Measurements from ENCODE around the gene SNAPIN. TPM values are rescaled to one million over a fixed set of nuclear protein-coding genes. Genes with fewer than 3 reads are reported as not detected.

Gene SNAPIN
- total RNA-seq, 4 donors from 2014 or later = 64.0 to 127 (median 90.0) TPM

DNA sequence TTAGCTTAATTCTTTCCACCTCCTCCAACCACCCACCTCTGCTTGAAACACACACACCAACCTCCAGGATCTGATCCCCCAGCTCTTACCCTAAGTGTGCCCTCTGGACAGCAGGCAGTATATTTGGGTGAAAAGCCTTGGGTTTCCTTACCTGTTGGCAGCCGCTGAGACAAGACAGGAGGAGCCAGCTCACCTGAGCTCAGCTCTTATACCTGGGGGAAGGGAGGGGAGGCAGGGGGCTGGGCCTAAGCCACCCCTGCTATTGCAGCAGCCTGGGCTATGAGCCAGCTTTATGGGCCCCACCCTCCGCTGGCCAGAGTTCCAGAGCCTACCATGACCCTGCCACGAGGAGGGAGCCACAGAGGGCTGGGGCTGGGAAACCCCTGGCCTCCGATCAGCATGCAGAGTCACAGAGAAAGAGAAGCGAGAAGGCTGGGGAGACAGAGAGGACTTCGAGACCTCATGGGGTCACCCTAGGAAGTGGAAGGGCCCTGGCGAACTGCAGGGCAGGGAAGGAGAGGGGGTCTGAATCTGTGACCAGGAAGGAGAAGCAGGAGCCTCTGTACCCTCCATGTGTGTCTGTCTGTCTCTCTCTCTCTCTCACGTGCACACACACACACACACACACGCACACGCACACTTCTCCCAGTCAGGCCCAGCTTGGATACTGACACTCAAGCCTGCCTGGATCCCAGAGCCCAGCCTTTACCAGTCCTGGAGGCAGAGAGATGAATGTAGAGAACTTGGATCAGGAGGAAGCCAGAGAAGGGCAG is 42.2 kb upstream of the SNAPIN start, which contains the start of gene S100A14:
S100A14 (minus strand) TSS at position 182 of the 773 bp plus-strand sequence. CDS start 467 bp downstream, outside the sequence.
- ATAC-seq (no peak), DNase-seq (no peak)
- TF ChIP-seq CTCF (IDR thresholded peaks at IDR 0.05 in 4 of 5, conservative IDR thresholded peaks at IDR 0.05 in 1 of 5) = no peak
- TF ChIP-seq POLR2A (IDR thresholded peaks at IDR 0.05) = no peak
- peak within 1 kb of the TSS in 2 of 4 donors; percentile 57 to 66 for H3K27ac ChIP-seq
- in situ Hi-C loops (cut with MboI; ENCODE audit: low sequenced_read_pairs in 4 of 4) (loop anchor here in 1 of 4 donors (5.0 kb wide), 1 partner anchor 104 kb away; no protein-coding TSS in a partner anchor), intact Hi-C loops (cut with DNase I; ENCODE audit: low total_unique reads) (loop anchor here (5.0 kb wide), 2 partner anchors 84 to 104 kb away; no protein-coding TSS in a partner anchor)
- H3K27me3 ChIP-seq = no peaks in the 10 kb centered on the region
- H3K4me1 ChIP-seq = peaks cover 5 to 10% of the 10 kb centered on the region in 2 donors
- no peaks in the 10 kb centered on the region for H3K9me3 ChIP-seq
- H3K4me3 ChIP-seq = no peak within 1 kb of the TSS
- H3K36me3 ChIP-seq = peaks cover 0 to 8% of the 10 kb centered on the region in 2 donors

DNA sequence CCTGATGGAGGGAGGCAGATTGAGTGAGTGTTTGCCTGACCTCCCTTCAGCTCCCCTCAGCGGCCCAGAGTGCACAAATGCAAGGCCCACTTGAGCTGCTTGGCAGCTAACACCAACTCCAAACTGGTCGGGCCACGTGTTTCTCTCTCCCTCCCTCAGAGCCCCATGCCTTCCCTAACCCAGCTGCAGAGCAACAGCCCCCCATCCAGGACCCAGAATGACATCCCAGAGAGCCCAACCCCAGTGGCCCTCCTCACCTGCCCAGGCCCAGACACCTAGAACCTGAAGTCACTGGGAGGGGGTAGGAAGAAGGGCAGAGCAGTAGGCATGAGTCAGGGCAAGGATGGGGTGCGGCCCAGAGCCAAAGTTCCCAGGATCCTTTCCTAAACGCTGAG is 41.6 kb upstream of the SNAPIN start:
- no peaks in the 10 kb centered on the region for H3K27me3 ChIP-seq
- H3K4me3 ChIP-seq = no peak overlapping the region
- peak overlapping the region in 2 of 4 donors; percentile 57 to 66 for H3K27ac ChIP-seq
- TF ChIP-seq CTCF (IDR thresholded peaks at IDR 0.05 in 4 of 5, conservative IDR thresholded peaks at IDR 0.05 in 1 of 5) (no peak), POLR2A (IDR thresholded peaks at IDR 0.05) (no peak)
- no peaks in the 10 kb centered on the region for H3K9me3 ChIP-seq
- in situ Hi-C loops (cut with MboI; ENCODE audit: low sequenced_read_pairs in 4 of 4) = loop anchor here in 1 of 4 donors (5.0 kb wide), 1 partner anchor 105 kb away; no protein-coding TSS in a partner anchor
- intact Hi-C loops (cut with DNase I; ENCODE audit: low total_unique reads) = loop anchor here (5.0 kb wide), 2 partner anchors 85 to 105 kb away; no protein-coding TSS in a partner anchor
- ATAC-seq = no peak
- H3K36me3 ChIP-seq = peaks cover 0 to 8% of the 10 kb centered on the region in 2 donors
- peaks cover 3 to 7% of the 10 kb centered on the region in 2 donors for H3K4me1 ChIP-seq
- DNase-seq = no peak

GRCh38 chr1:153617663-153618062 is 40.8 kb upstream of the SNAPIN start:
- in situ Hi-C loops (cut with MboI; ENCODE audit: low sequenced_read_pairs in 4 of 4) = loop anchor here in 1 of 4 donors (5.0 kb wide), 1 partner anchor 105 kb away; no protein-coding TSS in a partner anchor
- DNase-seq (peak in 1 of 2 donors; percentile 75), ATAC-seq (peak in 1 of 2 donors; percentile 64)
- Histone ChIP-seq H3K27me3 (no peaks in the 10 kb centered on the region), H3K4me1 (peaks cover 3 to 7% of the 10 kb centered on the region in 2 donors), H3K27ac (peak overlapping the region in 3 of 4 donors; percentile 16 to 66 (median 57)), H3K4me3 (no peak overlapping the region), H3K9me3 (no peaks in the 10 kb centered on the region), H3K36me3 (peaks cover 0 to 15% of the 10 kb centered on the region in 2 donors)
- intact Hi-C loops (cut with DNase I; ENCODE audit: low total_unique reads) = loop anchor here (1.0 to 5.0 kb wide), 3 partner anchors 45 to 105 kb away; no protein-coding TSS in a partner anchor
- TF ChIP-seq POLR2A (IDR thresholded peaks at IDR 0.05) = no peak
- peak in 4 of 5 experiments; percentile 51 to 86 (median 60) for TF ChIP-seq CTCF (IDR thresholded peaks at IDR 0.05 in 4 of 5, conservative IDR thresholded peaks at IDR 0.05 in 1 of 5)

- Histone ChIP-seq H3K27me3 (no peaks in the 10 kb centered on the region), H3K36me3 (peaks cover 0 to 17% of the 10 kb centered on the region in 2 donors), H3K4me1 (peaks cover under 1 to 7% of the 10 kb centered on the region in 2 donors), H3K27ac (no peak overlapping the region), H3K4me3 (no peak overlapping the region), H3K9me3 (no peaks in the 10 kb centered on the region)
- intact Hi-C loops (cut with DNase I; ENCODE audit: low total_unique reads) = loop anchor here (5.0 kb wide), 2 partner anchors 87 to 107 kb away; no protein-coding TSS in a partner anchor
- in situ Hi-C loops (cut with MboI; ENCODE audit: low sequenced_read_pairs in 4 of 4) = loop anchor here in 1 of 4 donors (5.0 kb wide), 1 partner anchor 107 kb away; no protein-coding TSS in a partner anchor
- ATAC-seq (no peak), DNase-seq (no peak)
- no peak for TF ChIP-seq CTCF (IDR thresholded peaks at IDR 0.05 in 4 of 5, conservative IDR thresholded peaks at IDR 0.05 in 1 of 5)
- no peak for TF ChIP-seq POLR2A (IDR thresholded peaks at IDR 0.05)
Observed at GRCh38 chr1:153619171-153619570, 39.3 kb upstream of the SNAPIN start.

Data from gastrocnemius medialis (tissue), 4 donors.